H1 (cell line): ENCODE measurements around the gene RBCK1. TPM values are rescaled to one million over a fixed set of nuclear protein-coding genes. Genes with fewer than 3 reads are reported as not detected.

ENCODE experiments used
- CTCF ChIA-PET: fragments of 300-600 bp; sonication (Branson Sonifier 250); formaldehyde crosslinking; loops from one replicate; lab custom pipeline; 2021; ENCODE audit not compliant: partially characterized antibody; lab: Charles Lee
- POLR2A ChIA-PET: fragments of 300-600 bp; sonication (Branson Sonifier 250); formaldehyde crosslinking; loops from one replicate; lab custom pipeline; 2021; ENCODE audit warnings: inconsistent platforms; ENCODE audit not compliant: partially characterized antibody; lab: Charles Lee
- DNase-seq, 2 experiments: peaks; one replicate each; pipeline versions ENCODE4 v3.0.0 to v3.0.0-alpha.2; 2010 to 2022; ENCODE audit warnings: low spot score in 2 of 2, low read depth in 1 of 2, mixed read lengths in 1 of 2
- FAIRE-seq: peaks from 2 replicates; lab custom pipeline; 2011; peaks lifted over from hg19 to GRCh38; lab: Jason Lieb, UNC
- H2AFZ ChIP-seq: 2 replicates; pipeline ENCODE4 v1.8.1; 2012; ENCODE audit warnings: low read length, inconsistent platforms
- H2AK5ac ChIP-seq: 2 replicates; pipeline ENCODE4 v1.6.1; 2013; ENCODE audit warnings: low read depth, low read length
- H2BK120ac ChIP-seq: replicated peaks from 2 replicates; pipeline ENCODE3; 2013; ENCODE audit warnings: low read depth, low read length, inconsistent platforms
- H2BK12ac ChIP-seq: 2 replicates; pipeline ENCODE4 v1.6.1; 2013; ENCODE audit warnings: low read depth, low read length
- H2BK15ac ChIP-seq: 2 replicates; pipeline ENCODE4 v1.6.1; 2013; ENCODE audit warnings: low read length
- H2BK20ac ChIP-seq: 2 replicates; pipeline ENCODE4 v1.6.1; 2013; ENCODE audit warnings: low read length
- H2BK5ac ChIP-seq: 2 replicates; pipeline ENCODE4 v1.6.1; 2013; ENCODE audit warnings: low read depth, low read length
- H3K14ac ChIP-seq: 2 replicates; pipeline ENCODE4 v1.6.1; 2013; ENCODE audit warnings: inconsistent platforms; ENCODE audit not compliant: insufficient read length
- H3K18ac ChIP-seq: 2 replicates; pipeline ENCODE4 v1.6.1; 2013; ENCODE audit warnings: low read length; ENCODE audit errors: extremely low read depth
- H3K23ac ChIP-seq: 2 replicates; pipeline ENCODE4 v1.6.1; 2013; ENCODE audit warnings: inconsistent platforms; ENCODE audit not compliant: insufficient read length
- H3K23me2 ChIP-seq: 2 replicates; pipeline ENCODE4 v1.6.1; 2013; ENCODE audit warnings: low read depth, low read length
- H3K27ac ChIP-seq: 2 replicates; pipeline ENCODE4 v1.6.1; 2011; ENCODE audit warnings: low read depth, low read length, inconsistent platforms
- H3K27me3 ChIP-seq, 4 experiments: replicated peaks in 1 of 4; 1 replicate in 1 of 4; 2 replicates in 3 of 4; pipeline versions ENCODE4 v1.6.1 to v1.8.1; 2011 to 2013; ENCODE audit warnings: low read length in 3 of 4, mild to moderate bottlenecking in 3 of 4, inconsistent platforms in 2 of 4, mixed read lengths in 2 of 4, moderate library complexity in 1 of 4; ENCODE audit not compliant: control insufficient read depth in 3 of 4, insufficient read depth in 3 of 4; ENCODE audit errors: extremely low read depth in 1 of 4
- H3K36me3 ChIP-seq, 4 experiments: 2 replicates each; pipeline versions ENCODE4 v1.6.1 to v1.8.1; 2011 to 2013; ENCODE audit warnings: mild to moderate bottlenecking in 4 of 4, low read length in 3 of 4, moderate library complexity in 2 of 4, control low read depth in 1 of 4, inconsistent platforms in 1 of 4; ENCODE audit not compliant: insufficient read depth in 4 of 4, control insufficient read depth in 2 of 4
- H3K4ac ChIP-seq: replicated peaks from 2 replicates; pipeline ENCODE3; 2013; ENCODE audit warnings: low read length, low read depth, mixed read lengths, inconsistent platforms; ENCODE audit not compliant: insufficient read length
- H3K4me1 ChIP-seq, 4 experiments: replicated peaks in 1 of 4; 1 replicate in 1 of 4; 2 replicates in 3 of 4; pipeline versions ENCODE4 v1.6.1 to v1.8.1; 2011 to 2013; ENCODE audit warnings: low read length in 3 of 4, inconsistent platforms in 2 of 4, mixed read lengths in 1 of 4; ENCODE audit not compliant: insufficient read depth in 4 of 4, control insufficient read depth in 3 of 4
- H3K4me2 ChIP-seq, 2 experiments: 2 replicates each; pipeline versions ENCODE4 v1.6.1 to v1.8.1; 2011 to 2013; ENCODE audit warnings: low read depth in 2 of 2, low read length in 2 of 2, control low read depth in 1 of 2, inconsistent platforms in 1 of 2, mild to moderate bottlenecking in 1 of 2; ENCODE audit not compliant: insufficient read depth in 1 of 2
- H3K4me3 ChIP-seq, 4 experiments: fragments of 200-600, 300-600 bp in 1 of 4; sonication (generic), shearing (Covaris generic), sonication (Bioruptor Twin) in 1 of 4; 2 replicates each; pipeline versions ENCODE4 v1.5.1 to v1.8.1; 2011 to 2016; ENCODE audit warnings: low read length in 4 of 4, low read depth in 3 of 4, control low read depth in 2 of 4, inconsistent platforms in 2 of 4, mild to moderate bottlenecking in 2 of 4, mixed read lengths in 1 of 4, moderate library complexity in 1 of 4; ENCODE audit not compliant: insufficient read depth in 2 of 4; ENCODE audit errors: extremely low read depth in 1 of 4
- H3K56ac ChIP-seq: replicated peaks from 2 replicates; pipeline ENCODE3; 2013; ENCODE audit warnings: low read depth, mild to moderate bottlenecking, mixed read lengths, low read length, inconsistent platforms; ENCODE audit not compliant: insufficient read length
- H3K79me1 ChIP-seq: 2 replicates; pipeline ENCODE4 v1.6.1; 2013; ENCODE audit warnings: low read depth, low read length, control low read depth
- H3K79me2 ChIP-seq, 2 experiments: 2 replicates each; pipeline versions ENCODE4 v1.6.1 to v1.8.1; 2012 to 2013; ENCODE audit warnings: low read length in 2 of 2, mild to moderate bottlenecking in 2 of 2, inconsistent platforms in 1 of 2; ENCODE audit not compliant: insufficient read depth in 2 of 2, control insufficient read depth in 1 of 2
- H3K9ac ChIP-seq, 4 experiments: replicated peaks in 1 of 4; 1 replicate in 1 of 4; 2 replicates in 3 of 4; pipeline versions ENCODE4 v1.6.1 to v1.8.1; 2011 to 2013; ENCODE audit warnings: low read depth in 3 of 4, low read length in 3 of 4, control low read depth in 2 of 4, mild to moderate bottlenecking in 2 of 4, moderate library complexity in 2 of 4, inconsistent platforms in 1 of 4; ENCODE audit errors: extremely low read depth in 1 of 4
- H3K9me3 ChIP-seq, 2 experiments: 2 replicates each; pipeline versions ENCODE4 v1.6.1 to v1.8.1; 2012 to 2013; ENCODE audit warnings: mild to moderate bottlenecking in 2 of 2, moderate library complexity in 2 of 2, control low read depth in 1 of 2, inconsistent platforms in 1 of 2, low read depth in 1 of 2, low read length in 1 of 2, mixed read lengths in 1 of 2; ENCODE audit not compliant: insufficient read depth in 2 of 2
- H4K20me1 ChIP-seq, 2 experiments: replicated peaks in 1 of 2; 2 replicates each; pipeline versions ENCODE3 to v1.8.1; 2011 to 2013; ENCODE audit warnings: inconsistent platforms in 2 of 2, low read length in 2 of 2, mild to moderate bottlenecking in 1 of 2; ENCODE audit not compliant: insufficient read depth in 2 of 2, control insufficient read depth in 1 of 2
- H4K5ac ChIP-seq: 2 replicates; pipeline ENCODE4 v1.6.1; 2013; ENCODE audit warnings: low read length, low read depth, mixed read lengths, inconsistent platforms; ENCODE audit not compliant: insufficient read length
- H4K8ac ChIP-seq: 2 replicates; pipeline ENCODE4 v1.8.0; 2013; ENCODE audit warnings: mild to moderate bottlenecking, moderate library complexity, low read length, inconsistent platforms; ENCODE audit not compliant: insufficient read depth; ENCODE audit errors: extremely low read depth
- H4K91ac ChIP-seq: replicated peaks from 2 replicates; pipeline ENCODE3; 2013; ENCODE audit warnings: low read length, mixed read lengths, inconsistent platforms; ENCODE audit not compliant: insufficient read length
- MAFK ChIP-seq: IDR thresholded peaks from 2 replicates; pipeline ENCODE4 v1.6.1; 2012; ENCODE audit warnings: low read depth, mild to moderate bottlenecking, improper control_type of control experiment, low read length
- RXRA ChIP-seq: IDR thresholded peaks from 2 replicates; pipeline ENCODE4 v1.6.1; 2011; ENCODE audit warnings: low read depth, mild to moderate bottlenecking, low read length, moderate library complexity; ENCODE audit not compliant: insufficient read depth
- USF2 ChIP-seq: IDR thresholded peaks from 2 replicates; pipeline ENCODE4 v1.6.1; 2011; ENCODE audit warnings: low read length, improper control_type of control experiment
- WGBS, 2 experiments: shearing (Covaris generic) in 1 of 2; methylation state at CpG; one replicate each; pipeline versions ENCODE4 v1.1.6 to v1.1.7; 2013 to 2015; ENCODE audit warnings: low lambda C conversion rate in 2 of 2, mixed read lengths in 2 of 2, inconsistent platforms in 1 of 2, low coverage in 1 of 2, missing lambda C conversion rate in 1 of 2; ENCODE audit not compliant: insufficient replicate concordance in 2 of 2, insufficient coverage in 1 of 2, insufficient read length in 1 of 2; ENCODE audit errors: extremely low coverage in 1 of 2, missing lambda C conversion rate in 1 of 2; 5-methylcytosine and 5-hydroxymethylcytosine counted together
- polyA plus RNA-seq, 7 experiments: library from polyadenylated mRNA; depleted of rRNA in 3 of 7; stranded (reverse) in 5 of 7; unstranded in 2 of 7; fragments of >200 nt in 5 of 7; fragments of 200-250 nt in 2 of 7; gene quantifications; 1 replicate in 5 of 7; 2 replicates in 1 of 7; 4 replicates in 1 of 7; pipeline versions ENCODE4 v1.2.1 to v1.2.3, GENCODE V29; 2011 to 2013; ENCODE audit warnings: missing spikeins in 2 of 7, mixed read lengths in 2 of 7
- total RNA-seq: library from RNA; stranded (reverse); fragmentation: NEBNext Ultra II Directional; extraction: Animal tissue kit (Norgen Biotek cat#: 25700); gene quantifications from 2 replicates; pipeline ENCODE4 v1.2.1, GENCODE V29; 2021

The RBCK1 gene
- total and polyA plus RNA-seq, 2 of the 8 experiments (the other 6 are each of a cell fraction or from before 2014, with no cell fraction given), result 43.1 to 54.7 TPM

- Histone ChIP-seq H2BK20ac (peak overlapping the region; percentile 36; the same call in 1 of the 2 replicates), H2BK120ac (no peak overlapping the region), H3K4me3 (no peak overlapping the region), H4K8ac (no peak overlapping the region), H3K23me2 (no peaks in the 10 kb centered on the region), H2BK5ac (no peak overlapping the region), H2AFZ (peak overlapping the region; percentile 28), H4K5ac (peak overlapping the region; percentile 75), H2AK5ac (no peak overlapping the region), H3K79me1 (no peaks in the 10 kb centered on the region), H3K9ac (no peak overlapping the region), H3K4me2 (0 out of 4 replicates have a peak overlapping the region, but pooled peaks of 1 of the 2 experiments have one; percentile 24), H3K23ac (no peak overlapping the region), H3K4ac (no peak overlapping the region), H3K36me3 (peaks cover 0 to 9% (median 0%) of the 10 kb centered on the region in 4 experiments; a peak in 3 of 8 replicates), H4K91ac (peak overlapping the region; percentile 45), H3K4me1 (peaks cover 3 to 7% (median 4%) of the 10 kb centered on the region in 4 experiments; a peak in 4 of 7 replicates), H3K14ac (no peak overlapping the region), H3K18ac (peak overlapping the region; percentile 33; the same call in 1 of the 2 replicates), H3K27ac (no peak overlapping the region), H2BK15ac (0 out of 2 replicates have a peak overlapping the region, but pooled peaks have one; percentile 62), H2BK12ac (peak overlapping the region; percentile 77), H3K27me3 (no peaks in the 10 kb centered on the region), H3K56ac (no peak overlapping the region), H3K9me3 (peaks cover 0 to 5% of the 10 kb centered on the region in 2 experiments; a peak in 3 of 4 replicates), H4K20me1 (no peaks in the 10 kb centered on the region), H3K79me2 (no peaks in the 10 kb centered on the region)
- ChIA-PET POLR2A (interaction anchor here (0.8 to 11.8 kb wide), 10 partner anchors 9 to 184 kb away, joined by 3 to 263 read pairs (median 3); partner anchors contain the start of genes NRSN2, SOX12, TBC1D20 and TRIB3), CTCF (interaction anchor here (0.6 to 2.7 kb wide), 5 partner anchors 14 to 55 kb away, joined by 3 to 9 read pairs (median 3); no protein-coding TSS in a partner anchor)
- 84% methylated on average over 5 of the region's 5 CpGs; no CpG with 5 or more reads in 1 of the 2 experiments for WGBS, 2 experiments
- FAIRE-seq (no peak), DNase-seq (no peak)
- TF ChIP-seq RXRA (no peak), MAFK (peak; percentile 25; the same call in 1 of the 2 replicates), USF2 (peak; percentile 52; the same call in 1 of the 2 replicates)
Measured at GRCh38 chr20:400454-401275, 7.4 kb upstream of the RBCK1 start.
